NCI-H2029 treated with DMSO at 0.1 percent for 48 hours (cell line): ENCODE results near the gene TSPAN18.

Experiments
- DNase-seq: peaks from one replicate; lab custom pipeline; 2025; lab: John Stamatoyannopoulos, UW

TSPAN18 gene

GRCh38 chr11:44887636-44888035 lies 160.9 kb downstream of the TSPAN18 start:
- no peak for DNase-seq

- DNase-seq = no peak
Measured at GRCh38 chr11:44889266-44889665, 162.5 kb downstream of the TSPAN18 start.

DNA sequence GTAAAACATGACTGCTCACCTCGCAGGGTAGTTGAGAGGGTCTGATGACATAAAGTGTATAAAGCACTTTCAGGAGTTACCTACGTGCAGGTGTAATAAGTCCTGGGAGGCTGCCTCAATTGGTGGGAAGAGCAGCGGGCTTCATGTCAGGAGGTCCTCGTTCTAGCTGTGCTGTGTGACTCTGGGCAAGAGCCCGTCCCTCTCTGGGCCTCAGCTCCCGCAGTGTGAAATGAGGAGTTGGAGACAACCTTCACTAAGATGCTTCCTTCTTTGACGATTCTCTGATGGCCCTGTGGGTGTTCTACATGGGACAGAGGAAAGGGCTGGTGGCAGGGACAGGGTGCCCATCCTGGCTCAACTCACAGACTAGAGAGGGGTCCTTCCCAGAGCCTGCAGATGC lies 166.1 kb downstream of the TSPAN18 start:
- no peak for DNase-seq

- no peak for DNase-seq
Measured at GRCh38 chr11:44893308-44893822, 166.6 kb downstream of the TSPAN18 start.

DNA sequence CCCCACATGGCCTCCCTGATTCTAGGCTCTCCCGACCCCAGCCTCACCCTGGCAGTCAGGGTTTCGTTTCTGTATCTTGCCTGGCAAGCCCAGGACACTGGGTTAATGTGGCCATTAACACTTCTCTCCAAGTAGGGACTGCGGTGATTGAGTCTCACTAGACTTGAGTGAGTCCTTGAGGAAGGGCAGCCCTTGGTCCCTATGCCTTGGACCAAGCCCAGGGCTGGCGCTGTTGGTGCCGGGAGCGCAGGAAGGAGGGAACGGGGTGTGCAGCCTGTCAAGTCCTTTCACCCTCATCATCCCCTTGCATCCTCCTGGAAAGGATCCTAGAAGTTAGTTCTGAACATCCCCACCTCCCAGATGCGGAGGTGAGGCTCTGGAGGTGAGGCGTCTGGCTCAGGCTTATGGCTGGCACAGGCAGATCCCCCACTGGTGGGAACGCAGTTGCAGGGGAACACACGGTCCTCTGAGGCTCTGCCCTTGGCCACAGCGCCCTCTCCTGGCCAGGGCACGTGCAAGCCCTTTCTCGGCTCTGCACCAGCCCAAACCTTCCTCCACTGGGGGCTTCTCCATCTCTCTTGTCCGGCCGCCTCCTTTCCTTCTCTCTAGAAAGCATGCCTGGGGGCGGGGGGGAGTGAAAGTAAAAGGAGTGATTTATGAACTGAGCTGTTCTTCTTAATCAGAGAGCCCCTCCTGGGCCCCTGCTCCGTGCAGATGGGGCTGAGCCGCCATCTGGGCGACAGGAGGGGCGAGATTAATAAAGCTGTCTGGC lies 167.3 kb downstream of the TSPAN18 start:
- DNase-seq = no peak

- no peak for DNase-seq
Measured at GRCh38 chr11:44899959-44900358, 173.2 kb downstream of the TSPAN18 start.

DNA sequence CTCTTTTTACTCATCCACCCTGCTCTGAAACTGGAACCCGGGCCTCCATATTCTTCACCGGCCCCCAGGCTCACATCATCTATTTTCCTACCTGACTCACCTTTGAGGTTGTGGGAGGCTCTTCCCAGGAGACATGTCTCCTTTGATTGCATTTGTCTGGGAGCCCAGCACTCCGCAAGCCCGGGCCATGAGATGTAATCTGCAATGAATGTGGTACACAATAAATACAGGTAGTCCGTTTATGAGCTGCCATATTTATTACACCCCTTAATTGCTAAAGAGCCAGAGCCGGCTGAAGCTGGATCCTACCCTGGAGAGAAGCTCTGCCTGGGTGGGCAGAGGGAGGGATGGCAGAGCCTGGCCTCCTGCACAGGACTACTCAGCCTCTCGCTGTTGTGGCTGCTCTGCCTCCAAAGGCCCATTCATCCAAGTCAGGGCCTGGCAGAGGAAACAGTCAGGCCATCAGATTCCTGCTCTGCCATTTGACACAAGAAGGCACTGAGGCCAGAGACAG lies 174.4 kb downstream of the TSPAN18 start:
- no peak for DNase-seq

DNA sequence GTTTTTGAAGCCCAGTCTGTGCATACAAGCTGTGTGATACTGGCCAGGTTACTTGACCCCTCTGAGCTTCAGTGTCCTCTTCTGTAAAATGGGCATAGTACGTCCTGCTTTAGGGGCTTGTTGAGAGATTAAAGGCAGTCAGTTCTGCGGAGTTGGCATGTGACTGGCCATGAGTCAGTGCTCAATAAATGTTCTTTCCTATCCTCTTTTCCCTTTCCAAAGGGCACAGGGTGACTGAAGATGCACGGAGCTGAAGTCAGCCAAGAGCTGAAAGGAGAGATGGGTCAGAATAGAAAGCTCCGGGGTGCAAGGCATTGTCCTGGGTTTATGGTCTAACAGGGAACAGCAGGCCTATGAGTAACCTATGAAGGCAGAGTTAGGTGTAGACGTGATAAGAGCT lies 175.0 kb downstream of the TSPAN18 start:
- DNase-seq = no peak

DNA sequence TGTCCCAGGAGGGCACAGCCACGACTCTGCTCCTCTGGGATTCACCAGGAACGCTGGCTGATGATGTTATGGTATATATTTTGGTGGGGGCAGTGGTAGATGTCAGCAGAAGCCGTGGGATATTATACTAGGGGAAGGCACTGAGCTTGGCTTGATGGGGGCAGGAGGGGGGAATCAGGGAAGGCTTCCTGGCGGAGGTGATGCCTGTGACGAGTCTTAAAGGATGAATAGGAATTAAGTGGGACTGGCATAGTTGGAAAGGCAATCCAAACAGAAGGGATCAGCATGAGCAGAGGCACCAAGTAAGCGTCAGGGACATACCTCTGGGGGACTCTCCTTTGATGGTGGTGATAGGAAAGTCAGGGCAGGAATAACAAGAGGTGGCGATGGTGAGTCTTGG lies 176.3 kb downstream of the TSPAN18 start:
- DNase-seq = no peak

DNA sequence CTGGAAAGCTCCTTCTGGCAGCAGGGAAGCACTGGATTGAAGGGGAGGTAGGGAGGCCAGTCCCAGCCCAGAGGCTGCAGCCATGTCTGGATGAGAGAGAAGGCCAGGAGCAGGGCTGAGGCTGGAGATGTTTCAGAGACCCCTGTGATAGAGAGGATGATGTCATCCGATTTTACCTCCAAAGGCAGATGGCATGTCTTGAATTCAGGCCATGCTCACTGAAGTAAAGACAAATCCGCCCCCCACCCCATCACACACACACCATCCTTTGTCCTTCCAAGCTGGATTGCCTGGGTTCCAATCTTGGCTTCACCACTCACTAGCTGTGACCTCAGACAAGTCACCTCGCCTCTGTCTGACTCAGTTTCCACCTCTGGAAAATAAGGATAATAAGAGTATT lies 176.8 kb downstream of the TSPAN18 start:
- DNase-seq = no peak

DNA sequence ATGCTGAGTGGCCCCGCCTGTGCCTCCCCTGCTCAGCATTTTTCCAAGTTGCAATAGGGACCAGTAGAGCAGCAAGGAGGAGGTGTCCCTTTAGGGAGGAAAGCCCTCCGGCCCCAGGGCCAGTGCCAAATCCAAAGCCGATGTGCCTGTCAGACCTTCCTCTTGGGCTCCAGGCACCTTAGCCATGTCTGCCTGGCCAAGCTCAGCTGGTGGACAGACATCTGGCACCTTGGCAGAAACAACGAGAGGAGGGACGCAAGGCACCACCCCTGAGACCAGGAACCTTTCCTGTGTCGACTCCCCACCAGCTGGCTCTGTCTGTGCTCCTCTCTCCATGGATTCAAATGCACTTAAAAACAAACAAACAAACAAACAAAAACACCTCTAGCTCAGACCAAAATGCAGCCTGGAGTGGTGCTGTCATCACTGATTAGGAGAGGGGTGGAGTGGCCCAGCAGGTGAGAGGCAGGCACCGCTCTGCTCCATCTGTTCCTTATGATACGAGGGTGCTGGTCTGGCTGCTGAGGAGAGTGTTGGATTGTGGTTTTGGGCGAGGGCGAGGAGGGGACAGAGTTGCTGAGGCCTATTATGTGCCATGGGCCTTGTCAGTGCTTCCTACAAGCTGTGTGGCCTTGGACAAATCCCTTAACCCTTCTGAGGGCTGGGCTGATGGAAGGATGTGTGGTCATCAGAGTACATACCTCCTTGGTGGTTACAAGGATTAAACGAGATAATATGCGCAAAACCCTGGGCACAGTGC lies 177.7 kb downstream of the TSPAN18 start:
- no peak for DNase-seq

DNA sequence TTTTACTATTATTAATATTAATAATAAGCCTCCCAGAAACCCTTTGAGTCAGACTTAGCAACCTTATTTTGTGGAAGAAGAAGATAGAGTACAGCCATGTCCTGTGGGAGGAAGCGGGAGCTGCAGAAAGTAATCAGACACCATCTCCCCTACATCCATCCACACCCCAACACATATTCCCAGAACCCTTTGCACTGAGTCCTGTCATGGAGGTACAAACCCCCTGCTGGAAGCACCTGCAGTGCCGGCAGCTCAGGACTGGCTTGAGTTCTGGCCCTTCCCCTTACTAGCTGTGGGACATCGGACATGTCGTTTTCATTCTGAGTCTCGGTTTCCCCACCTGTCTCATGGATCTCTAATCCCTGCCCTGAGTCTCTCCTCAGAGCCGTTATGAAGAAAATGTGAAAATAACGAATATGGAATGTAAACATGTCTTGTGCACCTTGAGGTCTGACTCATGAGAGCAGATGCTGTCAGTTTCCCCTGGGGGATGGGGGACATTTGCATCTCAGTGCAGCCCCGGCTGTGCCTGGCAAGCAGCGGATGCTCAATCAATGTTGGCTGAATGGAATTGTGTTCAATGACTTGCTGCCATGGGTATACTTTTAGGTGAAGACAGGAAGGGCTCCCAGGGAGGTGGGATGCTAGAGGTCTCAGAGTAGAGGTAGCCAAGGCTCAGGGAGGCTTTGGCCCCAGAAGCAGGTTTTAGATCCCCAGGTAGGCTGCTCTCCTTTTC lies 178.5 kb downstream of the TSPAN18 start:
- no peak for DNase-seq

GRCh38 chr11:44906649-44907048 lies 179.9 kb downstream of the TSPAN18 start:
- DNase-seq = no peak

DNA sequence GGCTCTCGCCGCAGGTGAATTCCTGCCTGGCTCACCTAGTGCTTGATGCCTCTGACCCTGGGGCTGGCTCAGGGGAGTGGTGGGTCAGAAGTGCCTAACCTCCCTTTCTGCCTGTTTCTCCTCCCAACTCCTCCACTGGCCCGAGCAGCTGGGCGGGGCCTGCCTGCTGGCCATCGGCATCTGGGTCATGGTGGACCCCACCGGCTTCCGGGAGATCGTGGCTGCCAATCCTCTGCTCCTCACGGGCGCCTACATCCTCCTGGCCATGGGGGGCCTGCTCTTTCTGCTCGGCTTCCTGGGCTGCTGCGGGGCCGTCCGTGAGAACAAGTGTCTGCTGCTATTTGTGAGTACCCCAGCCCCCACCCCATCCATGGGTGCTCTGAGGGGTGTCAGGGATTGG lies 182.8 kb downstream of the TSPAN18 start:
- no peak for DNase-seq

GRCh38 chr11:44910591-44910990 lies 183.8 kb downstream of the TSPAN18 start:
- no peak for DNase-seq

- peak; percentile 67 for DNase-seq
Measured at GRCh38 chr11:44911029-44911814, 184.5 kb downstream of the TSPAN18 start.

- DNase-seq = no peak
Measured at GRCh38 chr11:44912270-44912987, 185.7 kb downstream of the TSPAN18 start.

DNA sequence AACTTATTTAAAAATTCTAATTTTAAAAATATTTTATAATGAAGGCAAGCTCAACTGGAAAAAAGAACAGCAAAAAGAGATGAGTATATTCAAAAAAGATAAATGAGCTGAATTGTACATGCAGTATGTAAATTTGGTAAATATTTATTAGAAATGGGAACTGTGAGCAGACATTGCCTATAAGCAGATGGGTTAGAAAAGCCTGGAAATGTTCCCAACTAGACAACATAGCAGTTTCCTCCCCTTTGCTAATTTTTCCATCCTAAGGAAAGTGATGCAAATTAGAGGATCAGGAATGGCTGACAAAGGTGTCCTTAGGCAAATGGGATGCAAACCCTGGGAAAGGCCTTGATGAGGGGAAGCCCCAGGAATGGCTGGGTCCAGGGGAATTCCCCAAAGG lies 186.7 kb downstream of the TSPAN18 start:
- no peak for DNase-seq

DNA sequence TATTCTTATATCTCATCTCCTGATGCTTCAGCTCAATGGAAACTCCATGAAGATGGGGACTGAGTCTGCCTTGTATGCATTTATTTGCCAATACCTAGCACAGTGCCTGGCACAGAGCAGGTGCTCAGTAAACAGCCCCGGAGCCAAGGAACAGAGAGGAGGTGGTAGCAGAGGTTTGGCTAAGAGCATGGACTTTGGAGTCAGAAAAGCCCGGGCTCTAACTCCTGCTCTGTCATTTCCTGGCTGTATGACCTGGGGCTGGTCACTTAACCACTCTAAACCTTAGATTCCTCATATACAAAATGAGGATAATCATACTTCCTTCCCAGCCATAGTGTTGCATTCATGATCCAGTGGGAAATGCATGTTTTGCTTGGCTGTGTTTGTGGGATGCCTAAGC lies 187.3 kb downstream of the TSPAN18 start:
- no peak for DNase-seq

DNA sequence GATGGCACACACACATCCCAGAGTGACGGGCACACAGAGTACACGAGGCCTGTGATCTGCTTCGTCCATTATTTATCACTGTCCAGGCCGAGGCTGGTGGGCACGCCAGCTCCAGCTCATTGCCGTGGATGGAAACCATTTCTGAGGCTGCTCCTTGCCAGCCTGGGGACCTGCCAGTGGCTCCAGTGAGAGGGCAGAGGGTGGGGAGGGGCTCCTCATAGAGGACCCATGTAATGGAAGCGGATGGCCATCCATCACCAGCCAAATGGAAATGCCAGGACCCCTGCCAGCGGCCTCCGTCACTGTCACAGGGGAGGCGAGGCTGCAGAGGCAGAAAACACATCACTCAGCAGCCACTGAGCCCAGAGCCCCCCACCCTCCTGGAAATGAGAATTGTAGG lies 188.2 kb downstream of the TSPAN18 start:
- DNase-seq = no peak

DNA sequence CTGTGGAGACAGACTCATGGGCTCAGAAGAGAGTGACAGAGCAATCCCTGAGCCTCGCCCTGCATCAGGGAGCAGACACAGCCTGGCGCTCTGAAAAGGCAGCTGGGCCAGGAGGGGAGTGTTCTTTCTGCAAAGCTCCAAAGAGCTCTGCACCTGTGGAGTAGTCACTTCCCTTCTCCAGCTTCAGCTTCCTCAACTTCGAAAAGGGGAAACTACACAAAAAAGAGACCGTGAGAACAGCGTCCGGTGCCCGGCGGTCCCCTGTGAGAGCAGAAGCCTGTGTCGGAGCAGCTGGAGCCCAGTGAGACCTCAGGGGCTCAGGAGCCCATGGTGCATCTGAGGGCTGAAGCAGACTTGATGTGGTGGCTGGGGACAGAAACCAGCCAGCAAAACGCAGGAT lies 188.9 kb downstream of the TSPAN18 start:
- no peak for DNase-seq
